Activated naive CD4-positive, alpha-beta T cell treated with anti-CD3 and anti-CD28 coated beads, Interleukin-2, amount 50 U/mL, for 24 hours (primary cell): Measurements from ENCODE around the gene ODF4.

Experiments
- H3K27ac Mint-ChIP-seq: one replicate; pipeline ENCODE4 v1.8.0; 2021; ENCODE audit warnings: mild to moderate bottlenecking, mixed read lengths
- H3K27me3 Mint-ChIP-seq: one replicate; pipeline ENCODE4 v1.8.0; 2021; ENCODE audit warnings: mixed read lengths
- H3K36me3 Mint-ChIP-seq: one replicate; pipeline ENCODE4 v1.8.0; 2021; ENCODE audit warnings: mixed read lengths
- H3K4me1 Mint-ChIP-seq: one replicate; pipeline ENCODE4 v1.8.0; 2021; ENCODE audit warnings: mixed read lengths
- H3K4me3 Mint-ChIP-seq: one replicate; pipeline ENCODE4 v1.8.0; 2021; ENCODE audit warnings: mild to moderate bottlenecking, mixed read lengths
- H3K9me3 Mint-ChIP-seq: one replicate; pipeline ENCODE4 v1.8.0; 2021; ENCODE audit warnings: mixed read lengths

The ODF4 gene

DNA sequence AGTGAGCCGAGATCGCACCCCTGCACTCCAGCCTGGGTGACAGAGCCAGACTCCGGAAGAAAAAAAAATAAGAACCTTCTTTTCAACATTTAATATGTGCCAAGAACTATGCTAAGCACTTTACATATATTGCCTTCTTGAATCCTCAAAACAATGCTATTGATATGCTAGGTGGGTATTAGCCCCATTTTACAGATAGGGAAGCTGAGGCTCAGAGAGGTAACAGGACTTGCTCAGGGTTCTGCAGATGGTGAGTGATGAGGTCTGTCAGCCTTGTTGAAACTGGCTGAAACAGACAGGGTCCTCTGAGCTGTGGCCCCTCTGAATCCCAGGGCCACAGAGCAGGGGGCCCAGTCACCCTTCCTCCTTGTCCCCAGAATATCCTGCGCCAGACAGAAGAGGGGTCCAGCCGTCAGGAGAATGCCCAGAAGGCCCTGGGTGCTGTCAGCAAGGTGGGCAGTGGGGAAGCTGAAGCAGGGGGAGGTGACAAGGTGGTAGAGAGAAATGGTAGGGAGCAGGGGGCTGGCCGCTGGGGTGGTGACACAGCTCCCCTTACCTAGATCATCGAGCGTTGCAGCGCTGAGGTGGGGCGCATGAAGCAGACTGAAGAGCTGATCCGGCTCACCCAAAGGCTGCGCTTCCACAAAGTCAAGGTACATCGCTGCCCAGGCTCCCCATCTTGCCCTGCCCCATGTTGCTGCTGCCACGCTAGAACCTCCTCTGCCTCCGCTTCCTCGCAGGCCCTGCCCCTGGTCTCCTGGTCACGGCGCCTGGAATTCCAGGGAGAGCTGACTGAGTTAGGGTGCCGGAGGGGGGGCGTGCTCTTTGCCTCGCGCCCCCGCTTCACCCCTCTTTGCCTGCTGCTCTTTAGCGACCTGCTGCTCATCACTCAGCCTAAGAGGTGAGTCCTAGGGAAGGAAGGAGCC is 21.4 kb upstream of the ODF4 start:
- peaks cover 7% of the 10 kb centered on the region for H3K27me3 Mint-ChIP-seq
- H3K4me1 Mint-ChIP-seq, result no peaks in the 10 kb centered on the region
- H3K27ac Mint-ChIP-seq, result no peak overlapping the region
- no peaks in the 10 kb centered on the region for H3K36me3 Mint-ChIP-seq
- H3K4me3 Mint-ChIP-seq, result no peak overlapping the region
- no peaks in the 10 kb centered on the region for H3K9me3 Mint-ChIP-seq

DNA sequence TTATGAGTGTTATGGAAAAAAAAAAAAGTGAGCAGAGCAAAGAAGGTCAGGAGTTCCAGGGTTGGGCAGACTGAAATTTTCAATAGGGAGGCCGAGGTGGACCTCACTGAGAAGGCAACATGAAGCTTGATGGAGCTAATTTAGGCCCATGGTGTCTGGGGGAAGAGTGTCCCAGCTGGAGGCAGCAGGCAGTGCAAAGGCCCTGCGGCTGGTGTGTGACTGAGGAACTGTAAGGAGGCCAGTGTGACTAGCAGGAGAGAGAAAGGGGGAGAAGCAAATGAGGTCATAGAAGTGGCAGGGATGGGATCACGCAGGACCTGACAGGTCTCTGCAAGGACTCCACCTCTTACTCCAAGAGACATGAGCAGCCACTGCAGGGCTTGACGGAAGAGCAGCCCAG is 19.4 kb upstream of the ODF4 start:
- no peaks in the 10 kb centered on the region for H3K9me3 Mint-ChIP-seq
- H3K27me3 Mint-ChIP-seq, result peaks cover 6% of the 10 kb centered on the region
- no peak overlapping the region for H3K27ac Mint-ChIP-seq
- no peak overlapping the region for H3K4me3 Mint-ChIP-seq
- no peaks in the 10 kb centered on the region for H3K36me3 Mint-ChIP-seq
- H3K4me1 Mint-ChIP-seq, result no peaks in the 10 kb centered on the region

GRCh38 chr17:8320990-8321389 is 18.6 kb upstream of the ODF4 start:
- Mint-ChIP-seq H3K4me1 (peaks cover under 1% of the 10 kb centered on the region), H3K27ac (no peak overlapping the region), H3K9me3 (no peaks in the 10 kb centered on the region), H3K27me3 (peaks cover 7% of the 10 kb centered on the region), H3K4me3 (no peak overlapping the region), H3K36me3 (no peaks in the 10 kb centered on the region)

GRCh38 chr17:8322061-8322460 is 17.6 kb upstream of the ODF4 start:
- peaks cover 8% of the 10 kb centered on the region for H3K4me1 Mint-ChIP-seq
- no peaks in the 10 kb centered on the region for H3K36me3 Mint-ChIP-seq
- H3K9me3 Mint-ChIP-seq, result no peaks in the 10 kb centered on the region
- H3K4me3 Mint-ChIP-seq, result no peak overlapping the region
- H3K27me3 Mint-ChIP-seq, result peaks cover 11% of the 10 kb centered on the region
- peak overlapping the region; percentile 74 for H3K27ac Mint-ChIP-seq

DNA sequence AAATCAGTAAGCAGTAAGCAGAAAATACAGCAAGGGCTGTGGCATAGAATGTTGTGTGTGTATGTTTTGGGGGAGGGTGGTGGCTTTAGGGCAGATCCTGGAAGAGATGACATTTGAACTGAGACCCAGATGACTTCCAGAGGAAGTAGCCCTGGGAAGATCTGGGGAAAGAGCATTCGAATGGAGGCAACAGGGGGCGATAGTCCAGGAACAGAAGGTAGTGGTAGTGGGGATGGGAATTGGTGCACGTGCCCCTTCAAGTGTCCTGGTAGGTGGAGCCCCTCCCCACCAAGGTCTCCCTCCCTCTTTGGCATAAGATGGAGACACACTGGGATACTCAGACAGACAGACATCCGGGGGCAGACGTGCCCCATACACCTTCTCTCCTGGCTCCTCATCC is 15.5 kb upstream of the ODF4 start:
- Mint-ChIP-seq H3K27ac (no peak overlapping the region), H3K9me3 (no peaks in the 10 kb centered on the region), H3K4me1 (peaks cover 8% of the 10 kb centered on the region), H3K4me3 (no peak overlapping the region), H3K27me3 (peaks cover 17% of the 10 kb centered on the region), H3K36me3 (no peaks in the 10 kb centered on the region)

DNA sequence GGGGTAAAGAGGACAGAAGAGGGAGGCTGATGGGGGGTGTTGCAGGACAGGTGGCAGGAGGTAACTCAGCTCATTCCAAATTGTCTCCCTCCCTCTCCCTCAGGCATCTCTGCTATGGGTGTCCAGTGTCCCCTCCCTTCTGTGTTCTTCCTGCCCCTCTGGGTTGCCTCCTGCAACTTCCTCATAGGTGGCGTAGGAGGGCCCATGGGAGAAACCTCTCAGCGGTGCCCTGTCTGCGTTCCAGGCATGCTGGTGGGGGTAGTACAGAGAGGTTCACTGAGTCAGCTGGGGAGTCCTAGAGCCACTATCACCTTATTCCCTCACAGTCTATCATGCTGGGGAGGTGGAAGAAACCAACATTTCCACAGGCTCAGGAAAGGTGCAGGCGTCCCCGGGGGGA is 14.7 kb upstream of the ODF4 start:
- no peak overlapping the region for H3K4me3 Mint-ChIP-seq
- no peak overlapping the region for H3K27ac Mint-ChIP-seq
- H3K4me1 Mint-ChIP-seq, result peaks cover 8% of the 10 kb centered on the region
- no peaks in the 10 kb centered on the region for H3K36me3 Mint-ChIP-seq
- peaks cover 17% of the 10 kb centered on the region for H3K27me3 Mint-ChIP-seq
- no peaks in the 10 kb centered on the region for H3K9me3 Mint-ChIP-seq

- Mint-ChIP-seq H3K36me3 (no peaks in the 10 kb centered on the region), H3K4me3 (peak overlapping the region; percentile 74), H3K4me1 (peaks cover 8% of the 10 kb centered on the region), H3K27me3 (peaks cover 17% of the 10 kb centered on the region), H3K27ac (no peak overlapping the region), H3K9me3 (no peaks in the 10 kb centered on the region)
Observed at GRCh38 chr17:8326511-8327302, 12.9 kb upstream of the ODF4 start.

DNA sequence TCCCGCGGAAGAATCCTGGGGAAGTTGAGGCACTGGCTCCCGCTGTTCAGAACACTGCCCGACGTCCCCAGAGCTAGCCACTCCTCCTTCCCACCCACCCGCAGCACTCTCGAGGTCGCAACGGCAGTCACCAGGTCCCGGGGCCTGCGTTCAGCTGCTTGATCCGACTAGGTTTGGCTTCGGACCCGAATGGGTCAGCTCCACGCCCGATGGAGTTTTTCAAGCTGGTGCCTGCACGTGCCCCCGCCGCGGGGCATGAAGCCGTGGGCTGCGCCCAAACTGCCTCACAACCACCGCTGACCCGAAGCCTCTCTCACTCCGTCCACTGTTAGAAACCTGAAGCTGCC is 12.4 kb upstream of the ODF4 start:
- H3K27me3 Mint-ChIP-seq, result peaks cover 21% of the 10 kb centered on the region

DNA sequence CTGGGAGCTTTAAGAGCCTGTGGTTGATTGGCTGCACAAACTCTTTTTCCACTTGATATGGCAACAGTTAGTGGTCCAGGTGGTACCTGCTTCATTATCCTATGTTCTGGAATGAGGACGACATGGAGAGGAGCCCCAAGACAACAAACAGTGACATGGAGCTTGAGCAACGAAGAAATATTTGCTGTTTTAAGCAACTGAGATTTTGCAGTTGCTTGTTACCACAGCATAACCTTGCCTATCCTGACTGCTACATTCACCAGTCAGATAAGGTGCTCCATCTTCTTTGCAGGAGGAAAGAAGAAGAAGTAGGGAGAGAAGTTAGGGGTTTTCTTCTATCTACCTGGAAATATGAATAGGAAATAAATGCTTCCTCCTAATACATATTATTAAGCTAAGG is 7.5 kb upstream of the ODF4 start:
- Mint-ChIP-seq H3K27me3 (peaks cover 10% of the 10 kb centered on the region), H3K36me3 (no peaks in the 10 kb centered on the region), H3K4me3 (no peak overlapping the region), H3K27ac (no peak overlapping the region), H3K9me3 (no peaks in the 10 kb centered on the region), H3K4me1 (no peaks in the 10 kb centered on the region)

More for the DNA sequence above, 12.4 kb upstream of the ODF4 start:
- Mint-ChIP-seq H3K9me3 (no peaks in the 10 kb centered on the region), H3K27ac (no peak overlapping the region), H3K4me1 (peaks cover 8% of the 10 kb centered on the region), H3K4me3 (peak overlapping the region; percentile 74), H3K36me3 (no peaks in the 10 kb centered on the region)

DNA sequence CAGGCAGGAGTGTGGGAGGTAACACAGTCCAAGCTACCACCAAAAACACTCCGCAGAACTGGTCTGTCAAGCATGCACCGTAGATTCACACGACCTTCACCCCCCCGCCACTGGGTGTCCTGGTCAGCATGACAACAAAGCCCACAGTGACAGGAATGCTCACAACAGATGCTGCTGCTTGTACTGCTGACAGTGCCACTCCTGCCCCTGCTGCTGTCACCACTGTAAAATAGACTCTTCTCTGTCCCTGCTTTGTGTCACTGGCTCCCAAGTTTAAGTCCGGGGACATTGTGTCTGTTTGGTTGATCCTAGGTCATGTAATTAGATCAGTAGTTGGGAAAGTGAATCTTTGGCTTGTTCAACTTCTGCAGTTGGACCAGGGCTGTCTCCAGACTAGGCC is 7.0 kb upstream of the ODF4 start:
- no peak overlapping the region for H3K4me3 Mint-ChIP-seq
- peaks cover 1% of the 10 kb centered on the region for H3K4me1 Mint-ChIP-seq
- no peak overlapping the region for H3K27ac Mint-ChIP-seq
- peaks cover 10% of the 10 kb centered on the region for H3K27me3 Mint-ChIP-seq
- H3K36me3 Mint-ChIP-seq, result no peaks in the 10 kb centered on the region
- H3K9me3 Mint-ChIP-seq, result no peaks in the 10 kb centered on the region

- Mint-ChIP-seq H3K36me3 (no peaks in the 10 kb centered on the region), H3K4me3 (no peak overlapping the region), H3K27ac (no peak overlapping the region), H3K27me3 (peaks cover 5% of the 10 kb centered on the region), H3K9me3 (no peaks in the 10 kb centered on the region), H3K4me1 (peaks cover 7% of the 10 kb centered on the region)
Observed at GRCh38 chr17:8333281-8333680, 6.4 kb upstream of the ODF4 start.

DNA sequence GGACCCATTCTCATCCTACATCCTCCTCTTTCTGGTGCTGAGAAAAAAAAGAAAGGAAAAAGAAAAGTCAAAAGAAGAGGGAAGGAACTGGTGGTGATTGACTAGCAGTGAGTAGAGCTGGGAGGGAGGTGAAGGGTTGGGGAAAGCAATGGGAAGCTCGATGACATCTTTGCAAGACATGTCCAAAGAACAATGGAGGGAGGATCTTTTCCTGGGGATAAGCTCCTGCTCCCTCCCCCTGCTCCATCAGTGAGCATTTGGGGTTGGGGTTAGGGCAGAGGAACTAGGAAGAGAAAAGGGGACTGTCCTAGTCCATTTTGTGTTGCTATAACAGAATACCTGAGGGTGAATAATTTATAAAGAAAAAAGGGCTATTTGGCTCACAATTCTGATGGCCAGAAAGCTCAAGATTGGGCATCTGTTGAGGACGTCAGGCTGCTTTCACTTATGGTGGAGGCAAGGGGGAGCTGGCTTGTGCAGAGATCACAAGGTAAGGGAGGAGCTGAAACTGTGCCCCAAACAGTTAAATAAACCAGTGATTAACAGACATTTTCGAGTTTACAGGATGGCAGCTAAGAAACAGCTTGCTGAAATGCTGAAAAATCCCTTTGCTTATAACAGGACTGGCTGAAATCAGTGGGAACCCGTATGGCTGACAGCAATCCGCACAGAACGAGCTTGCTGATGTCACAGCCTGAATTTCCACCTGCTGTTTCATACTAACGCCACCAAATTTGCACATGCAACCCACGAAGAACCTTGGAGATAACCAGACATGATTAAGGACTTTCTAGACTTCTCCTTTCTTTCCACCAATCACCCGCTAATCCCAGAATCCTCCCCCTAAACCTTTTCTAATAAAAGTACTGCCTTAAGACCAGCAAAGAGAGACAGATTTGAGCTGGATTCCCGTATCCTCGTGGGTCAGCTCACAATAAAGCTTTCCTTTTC is 1.6 kb upstream of the ODF4 start:
- peaks cover 10% of the 10 kb centered on the region for H3K4me1 Mint-ChIP-seq
- H3K36me3 Mint-ChIP-seq, result no peaks in the 10 kb centered on the region
- H3K4me3 Mint-ChIP-seq, result peak overlapping the region; percentile 11
- no peaks in the 10 kb centered on the region for H3K27me3 Mint-ChIP-seq
- H3K9me3 Mint-ChIP-seq, result no peaks in the 10 kb centered on the region
- peak overlapping the region; percentile 30 for H3K27ac Mint-ChIP-seq

- no peak overlapping the region for H3K4me3 Mint-ChIP-seq
- H3K36me3 Mint-ChIP-seq, result no peaks in the 10 kb centered on the region
- H3K9me3 Mint-ChIP-seq, result no peaks in the 10 kb centered on the region
- H3K27me3 Mint-ChIP-seq, result no peaks in the 10 kb centered on the region
- H3K4me1 Mint-ChIP-seq, result peaks cover 10% of the 10 kb centered on the region
- H3K27ac Mint-ChIP-seq, result no peak overlapping the region
Observed at GRCh38 chr17:8338753-8339140, 893 bp upstream of the ODF4 start.

- Mint-ChIP-seq H3K27ac (no peak overlapping the region), H3K4me1 (peaks cover 10% of the 10 kb centered on the region), H3K36me3 (no peaks in the 10 kb centered on the region), H3K4me3 (no peak overlapping the region), H3K9me3 (no peaks in the 10 kb centered on the region), H3K27me3 (no peaks in the 10 kb centered on the region)
Observed at GRCh38 chr17:8341456-8341855, 1.8 kb downstream of the ODF4 start.

- Mint-ChIP-seq H3K4me1 (no peaks in the 10 kb centered on the region), H3K4me3 (no peak overlapping the region), H3K27me3 (peaks cover 6% of the 10 kb centered on the region), H3K27ac (no peak overlapping the region), H3K36me3 (no peaks in the 10 kb centered on the region), H3K9me3 (no peaks in the 10 kb centered on the region)
Observed at GRCh38 chr17:8345052-8345690, 5.5 kb downstream of the ODF4 start.
